ENCODE data around the gene ISCA1.

The ISCA1 gene

GRCh38 chr9:86222667-86223066 is 59.7 kb downstream of the ISCA1 start:
- no peak for TF ChIP-seq CTCF (IDR thresholded peaks at IDR 0.05)

GRCh38 chr9:86219606-86220005 is 62.7 kb downstream of the ISCA1 start:
- no peak for TF ChIP-seq CTCF (IDR thresholded peaks at IDR 0.05)

GRCh38 chr9:86217076-86217755 is 65.1 kb downstream of the ISCA1 start:
- TF ChIP-seq CTCF (IDR thresholded peaks at IDR 0.05), result no peak
